GM21515 (cell line): ENCODE results near the gene GSTT2.

ENCODE experiments used
- ATAC-seq: cut with Tn5 transposase; IDR thresholded peaks from one replicate; pipeline ENCODE4 v1.9.1; 2021; ENCODE audit not compliant: unreplicated experiment

GSTT2 gene

DNA sequence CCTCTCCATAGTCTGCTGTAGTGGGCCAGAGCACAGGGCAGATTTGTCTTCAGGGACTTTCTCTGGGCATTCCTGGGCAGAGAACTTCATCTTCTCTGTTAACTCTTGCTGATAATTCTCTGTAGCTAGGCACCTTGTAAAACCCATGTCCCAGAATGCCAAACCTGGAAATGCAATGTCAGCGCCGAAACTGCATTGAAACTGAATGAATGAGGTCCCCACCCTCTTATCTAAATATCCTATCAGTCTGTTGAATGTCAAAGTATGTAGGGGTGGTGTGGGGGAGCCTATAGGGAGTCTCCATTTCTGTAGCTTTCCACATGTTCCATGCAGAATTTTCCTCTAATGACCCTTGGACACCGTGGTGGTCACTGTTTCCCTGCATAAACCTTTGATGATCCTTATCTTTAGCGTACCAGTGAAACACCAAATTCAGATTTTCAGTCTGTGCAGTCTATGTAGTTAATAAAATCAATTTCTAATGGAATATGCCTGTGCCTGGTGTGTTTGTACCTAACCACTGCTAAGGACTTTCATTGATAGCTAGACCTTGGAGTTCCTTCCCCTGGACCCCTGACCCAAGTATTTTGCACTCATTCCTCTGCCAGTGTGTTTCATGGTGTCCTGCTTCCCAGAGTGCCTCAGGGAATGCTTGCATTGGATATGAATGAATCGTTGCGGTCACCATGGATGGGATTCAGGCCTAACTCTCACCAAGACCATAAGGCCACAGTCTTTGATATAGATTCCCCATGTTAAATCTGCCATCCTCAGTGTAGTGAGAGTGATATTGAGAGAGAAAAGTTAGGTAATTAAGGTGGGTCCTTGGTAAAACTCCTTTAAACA lies 28.7 kb downstream of the GSTT2 start:
- ATAC-seq: no peak

DNA sequence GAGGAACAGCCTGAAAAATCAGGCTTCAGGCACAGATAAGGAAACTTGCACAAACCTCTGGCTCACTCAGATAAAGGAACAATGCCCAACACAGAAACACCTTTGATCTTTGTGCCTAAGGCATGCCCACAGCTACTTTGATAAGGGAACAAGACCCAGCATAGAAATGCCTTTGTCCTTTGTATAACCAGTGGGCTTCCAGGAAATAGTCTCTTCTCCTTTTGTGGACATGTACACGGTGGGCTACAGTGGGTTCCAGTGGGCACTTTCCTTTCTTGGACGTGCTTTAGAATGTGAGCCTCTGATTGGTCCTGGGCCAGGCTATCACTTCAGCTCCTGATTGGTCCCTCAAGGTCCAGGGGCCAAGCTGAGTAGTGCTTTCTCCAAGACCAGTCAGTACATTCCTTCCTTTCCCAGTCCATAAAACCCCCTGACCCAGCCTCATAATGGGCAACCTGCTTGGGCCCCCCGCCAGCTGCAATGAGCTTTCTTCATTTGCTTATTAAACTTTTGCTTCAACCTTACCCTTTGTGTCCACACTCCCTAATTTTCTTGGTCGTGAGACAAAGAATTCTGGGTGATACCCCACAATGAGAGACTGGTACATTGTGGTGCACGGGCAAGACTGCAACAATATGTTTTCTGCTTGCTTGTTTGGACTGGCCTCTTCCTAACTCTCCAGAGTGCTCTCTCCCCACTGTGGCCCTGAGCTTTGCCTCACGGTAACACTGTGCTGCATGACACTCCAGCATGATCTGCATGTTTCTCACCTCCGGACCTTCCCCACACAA lies 29.5 kb downstream of the GSTT2 start:
- ATAC-seq: no peak

DNA sequence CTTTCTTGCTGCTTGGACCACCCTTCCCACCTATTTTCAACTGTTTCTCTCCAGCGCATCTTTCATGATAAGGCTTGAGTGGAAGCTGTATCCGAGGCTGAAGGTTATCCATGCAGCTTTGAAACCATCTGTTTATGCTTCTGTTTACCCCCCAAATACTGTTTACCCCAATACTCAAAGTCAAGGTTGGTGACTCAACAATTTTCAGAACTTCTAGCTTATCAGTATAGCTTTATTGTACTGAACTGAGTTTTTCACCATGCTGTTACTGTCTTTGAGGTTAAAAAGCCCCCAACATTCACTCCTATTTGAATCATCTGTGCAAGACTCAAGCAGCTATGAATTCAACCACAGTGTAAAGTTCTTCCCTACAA lies 30.1 kb downstream of the GSTT2 start:
- no peak for ATAC-seq

DNA sequence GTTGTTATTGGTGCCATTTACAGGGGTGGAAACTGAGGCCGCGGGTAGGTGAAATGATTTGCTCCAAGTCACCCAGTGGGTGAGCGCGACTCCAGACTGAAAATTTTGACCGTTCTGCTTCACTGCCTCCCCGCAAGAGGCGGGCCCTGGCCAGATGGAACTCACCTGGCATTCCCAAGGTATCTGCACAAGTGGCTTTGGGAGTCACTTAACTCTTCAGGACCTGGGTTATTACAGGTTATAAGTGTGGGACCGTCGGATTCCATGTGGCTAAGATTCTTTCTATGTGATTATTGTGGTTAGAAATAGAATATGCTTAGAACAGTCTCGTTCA lies 31.8 kb downstream of the GSTT2 start:
- no peak for ATAC-seq

DNA sequence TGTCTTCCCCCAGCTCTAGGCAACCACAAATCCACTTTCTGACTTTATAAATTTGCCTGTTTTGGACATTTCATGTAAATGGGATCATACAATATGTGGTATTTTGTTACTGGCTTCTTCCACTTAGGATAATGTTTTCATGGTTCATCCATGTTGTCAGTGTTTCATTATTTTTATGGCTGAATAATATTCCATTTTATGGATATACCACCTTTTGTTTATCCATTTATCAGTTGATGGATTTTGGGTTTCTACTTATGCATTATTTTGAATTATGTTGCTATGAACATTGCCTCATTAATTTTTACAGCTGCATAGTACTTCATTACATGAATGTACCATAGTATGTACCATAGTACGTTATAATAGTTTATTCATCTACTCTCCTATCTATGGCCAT lies 36.2 kb downstream of the GSTT2 start:
- ATAC-seq: no peak

DNA sequence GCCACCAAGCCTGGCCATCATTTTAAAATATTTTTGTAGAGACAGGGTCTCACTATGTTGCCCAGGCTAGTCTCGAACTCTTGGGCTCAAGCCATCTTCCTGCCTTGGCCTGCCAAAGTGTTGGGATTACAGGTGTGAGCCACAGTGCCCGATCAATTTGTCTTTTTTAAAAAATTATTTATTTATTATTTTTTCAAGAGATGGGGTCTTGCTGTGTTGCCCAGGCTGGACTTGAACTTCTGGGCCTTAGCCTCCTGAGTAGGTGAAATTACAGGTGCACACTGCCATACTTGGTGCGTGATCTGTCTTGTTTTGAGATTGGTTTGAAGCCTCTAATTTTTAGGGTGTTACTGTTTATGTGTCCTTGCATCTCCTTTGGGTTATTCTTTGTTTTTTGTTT lies 41.4 kb downstream of the GSTT2 start:
- ATAC-seq: no peak

DNA sequence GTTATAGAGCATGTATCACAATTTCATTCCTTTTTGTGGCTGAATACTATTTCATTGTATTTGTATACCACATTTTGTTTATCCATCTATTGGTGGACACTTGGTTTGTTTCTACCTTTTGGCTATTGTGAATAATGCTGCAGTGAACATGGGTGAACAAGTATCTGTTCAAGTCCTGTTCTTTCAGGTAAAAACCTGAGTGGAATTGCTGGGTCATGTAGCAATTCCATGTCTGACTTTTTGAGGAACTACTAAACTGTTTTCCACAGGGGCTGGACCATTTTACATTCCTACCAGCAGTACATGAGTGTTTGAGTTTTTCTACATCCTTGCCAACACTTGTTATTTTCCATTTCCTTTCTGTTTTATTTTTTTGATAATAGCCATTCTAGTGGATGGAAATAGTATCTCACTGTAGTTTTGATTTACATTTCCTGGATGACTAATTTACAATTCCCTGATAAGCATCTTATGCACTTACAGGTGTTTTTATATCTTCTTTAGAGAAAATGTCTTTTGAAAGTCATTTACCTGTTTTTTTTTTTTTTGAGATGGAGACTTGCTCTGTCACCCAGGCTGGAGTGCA lies 43.4 kb downstream of the GSTT2 start:
- ATAC-seq: no peak

DNA sequence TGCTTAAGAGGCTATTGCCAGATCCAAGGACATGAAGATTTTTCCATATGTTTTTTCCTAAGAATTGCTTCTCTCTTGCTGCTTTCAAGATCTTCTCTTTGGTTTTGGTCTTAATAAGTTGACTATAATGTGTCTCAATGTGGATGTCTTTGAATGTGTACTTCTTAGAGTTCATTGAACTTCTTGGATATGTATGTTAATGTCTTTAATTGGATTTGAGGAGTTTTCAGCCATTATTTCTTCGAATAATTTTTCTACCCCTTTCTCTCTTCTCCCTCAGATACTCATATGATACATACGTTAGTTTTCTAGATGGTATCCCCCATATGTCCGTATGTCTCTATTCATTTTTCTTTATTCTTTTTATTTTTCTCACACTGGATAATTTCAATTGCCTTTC lies 44.4 kb downstream of the GSTT2 start:
- no peak for ATAC-seq

DNA sequence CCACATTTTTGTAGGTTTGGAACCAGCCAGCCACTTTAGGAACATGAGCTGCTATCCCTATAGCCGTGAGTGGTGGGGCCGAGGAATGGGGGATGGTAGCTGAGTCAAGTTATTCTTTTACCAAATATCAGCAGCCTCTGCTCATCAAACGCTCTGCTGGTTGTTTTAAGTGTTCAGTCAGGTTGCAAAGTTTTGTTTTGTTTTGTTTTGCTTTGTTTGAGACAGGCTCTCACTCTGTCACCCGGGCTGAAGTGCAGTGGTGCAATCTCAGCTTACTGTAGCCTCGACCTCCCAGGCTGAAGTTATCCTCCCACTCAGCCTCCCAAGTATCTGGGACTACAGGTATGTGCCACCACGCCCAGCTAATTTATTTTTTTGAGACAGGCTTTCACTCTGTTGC lies 45.5 kb downstream of the GSTT2 start:
- no peak for ATAC-seq

DNA sequence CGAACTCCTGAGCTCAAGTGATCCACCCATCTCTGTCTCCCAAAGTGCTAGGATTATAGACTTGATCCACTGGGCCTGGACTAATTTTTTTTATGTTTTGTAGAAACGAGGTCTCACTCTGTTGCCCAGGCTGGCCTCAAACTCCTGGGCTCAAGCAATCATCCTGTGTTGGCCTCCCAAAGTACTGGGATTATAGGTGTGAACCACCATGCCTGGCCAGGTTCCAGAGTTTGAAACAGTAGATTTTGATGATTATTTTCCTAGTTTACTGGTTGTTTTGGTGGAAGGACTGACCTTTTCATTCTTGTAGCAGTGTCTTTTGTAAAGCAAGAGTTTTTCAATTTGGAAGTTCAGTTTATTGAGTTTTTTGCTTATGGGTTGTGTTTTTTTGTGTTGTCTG lies 46.1 kb downstream of the GSTT2 start:
- no peak for ATAC-seq

DNA sequence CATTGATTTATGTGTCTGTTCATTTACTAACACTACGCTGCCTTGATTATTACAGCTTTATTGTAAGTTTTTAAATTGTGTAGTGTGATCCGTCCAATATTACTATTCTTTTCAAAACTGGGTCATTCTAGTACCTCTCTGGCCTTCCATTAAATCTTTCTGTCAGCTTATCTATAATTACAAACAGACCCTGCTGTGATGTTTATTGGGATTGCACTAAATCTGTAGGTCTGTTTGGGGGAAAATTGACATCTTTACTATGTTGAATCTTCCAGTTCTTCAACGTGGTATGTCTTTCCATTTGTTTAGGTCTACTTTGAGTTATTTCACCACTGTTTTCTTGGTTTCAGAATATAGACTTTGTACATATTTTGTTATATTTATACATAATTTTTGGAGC lies 46.8 kb downstream of the GSTT2 start:
- no peak for ATAC-seq

DNA sequence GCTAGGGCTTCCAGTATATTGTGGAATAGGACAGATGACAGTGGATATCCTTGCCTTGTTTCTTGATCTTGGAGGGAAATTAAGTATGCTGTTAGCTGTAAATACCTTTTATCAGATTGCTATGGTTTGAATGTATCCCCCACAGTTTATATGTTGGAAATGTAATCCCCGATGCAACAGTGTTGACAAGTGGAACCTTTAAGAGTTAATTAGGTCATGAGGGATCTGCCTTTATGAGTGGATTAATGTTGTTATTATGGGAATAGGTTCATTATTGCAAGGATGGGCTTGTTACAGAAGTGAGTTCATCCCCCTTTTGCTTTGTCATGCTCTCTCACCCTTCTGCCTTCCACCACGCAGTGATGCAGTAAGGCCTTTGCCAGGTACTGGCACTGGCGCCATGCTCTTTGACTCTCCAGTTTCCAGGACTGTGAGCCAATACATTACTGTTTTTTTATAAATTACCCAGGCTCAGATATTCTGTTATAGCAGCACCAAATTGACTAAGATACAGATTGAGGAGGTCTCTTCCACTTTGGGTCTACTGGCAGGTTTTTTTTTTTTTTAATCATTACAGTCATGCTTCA lies 47.5 kb downstream of the GSTT2 start:
- ATAC-seq: no peak

DNA sequence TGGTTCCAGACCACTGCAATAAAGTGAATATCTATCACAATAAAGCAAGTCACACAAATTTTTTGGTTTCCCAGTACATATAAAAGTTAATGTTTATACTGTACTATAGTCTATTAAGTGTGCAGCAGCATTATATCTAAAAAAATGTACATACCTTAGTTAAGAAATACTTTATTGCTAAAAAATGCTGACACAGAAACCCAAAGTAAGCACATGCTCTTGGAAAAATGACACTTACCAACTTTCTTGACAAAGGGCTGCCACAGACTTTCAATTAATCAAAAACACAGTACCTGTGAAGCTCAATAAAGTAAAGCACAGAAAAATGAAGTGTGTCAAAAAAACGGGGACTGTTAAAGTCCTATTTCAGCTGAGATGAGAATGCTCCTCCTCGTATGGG lies 48.1 kb downstream of the GSTT2 start:
- no peak for ATAC-seq

DNA sequence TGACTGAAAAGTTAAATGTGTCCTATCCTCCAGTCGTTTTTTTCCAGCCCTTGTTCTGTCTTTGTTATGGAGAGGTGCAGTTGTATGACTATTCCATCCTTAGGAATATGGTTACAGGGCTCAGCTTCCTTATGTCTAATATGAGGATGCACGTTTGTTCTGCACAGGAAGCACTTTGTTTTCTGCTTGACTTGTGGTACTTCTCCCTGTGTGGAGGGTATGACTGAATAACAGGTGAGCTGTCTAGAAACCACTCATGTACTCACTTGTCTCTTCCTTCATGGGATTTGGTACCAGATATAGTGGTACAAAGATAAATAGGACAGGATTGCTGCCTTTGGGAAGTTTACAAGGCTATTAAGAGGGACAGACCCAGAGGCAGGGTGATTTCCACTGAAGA lies 48.6 kb downstream of the GSTT2 start:
- no peak for ATAC-seq

DNA sequence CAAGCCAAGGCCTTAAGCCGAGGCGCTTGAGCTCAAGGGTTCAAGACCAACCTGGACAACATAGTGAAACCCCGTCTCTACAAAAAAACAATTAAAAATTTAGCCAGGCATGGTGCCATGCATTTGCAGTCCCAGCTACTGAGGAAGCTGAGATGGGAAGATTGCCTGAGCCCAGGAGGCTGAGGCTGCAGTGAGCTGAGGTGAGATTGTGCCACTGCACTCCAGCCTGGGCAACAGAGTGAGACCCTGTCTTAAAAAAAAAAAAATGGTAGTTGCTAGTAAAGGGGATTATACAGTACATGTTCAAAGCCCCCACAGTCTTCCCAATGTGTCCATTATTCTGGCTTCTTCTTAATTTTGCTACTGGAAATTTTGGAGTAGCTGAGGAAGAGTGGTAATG lies 49.4 kb downstream of the GSTT2 start:
- ATAC-seq: no peak

DNA sequence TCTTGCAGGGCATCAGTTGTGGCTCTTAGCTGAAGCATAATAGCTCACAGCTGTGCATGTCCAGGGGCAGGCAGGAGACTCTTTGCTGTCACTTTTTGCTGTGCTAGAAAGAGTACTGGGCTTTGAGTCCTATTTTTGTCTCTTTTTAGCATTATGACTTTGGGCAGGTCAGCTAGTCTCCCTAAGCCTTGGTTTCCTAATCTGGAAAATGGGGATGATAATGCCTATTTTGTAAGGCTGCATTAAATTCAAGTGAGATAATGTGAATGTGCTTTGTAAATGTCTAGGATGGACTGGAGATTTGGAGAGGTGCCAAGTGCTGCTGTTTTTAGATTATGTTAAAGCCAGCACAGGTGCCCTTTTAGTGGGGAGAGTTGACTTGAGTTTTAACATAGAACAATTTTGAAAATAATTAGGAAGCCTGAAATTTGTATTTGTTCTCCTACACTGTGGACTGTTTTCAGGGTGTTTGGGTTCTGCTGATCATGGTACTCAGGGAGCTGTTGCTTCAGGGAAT lies 50.3 kb downstream of the GSTT2 start:
- ATAC-seq: no peak
